H9 (cell line): ENCODE data around the gene BTRC. TPM values are rescaled to one million over a fixed set of nuclear protein-coding genes. Genes with fewer than 3 reads are reported as not detected.

ENCODE experiments used
- DNase-seq: peaks from one replicate; pipeline ENCODE4 v3.0.0-alpha.2; 2017
- H2AFZ ChIP-seq: one replicate; pipeline ENCODE4 v1.6.1; 2013; ENCODE audit warnings: mild to moderate bottlenecking, low read length, control low read depth, moderate library complexity
- H2AK5ac ChIP-seq: 2 replicates; pipeline ENCODE4 v1.6.1; 2013; ENCODE audit warnings: low read length, control low read depth, mixed read lengths; ENCODE audit not compliant: insufficient read length
- H2BK120ac ChIP-seq: one replicate; pipeline ENCODE4 v1.6.1; 2013; ENCODE audit warnings: low read depth, mild to moderate bottlenecking, low read length, control low read depth, inconsistent platforms; ENCODE audit not compliant: poor library complexity, severe bottlenecking
- H2BK12ac ChIP-seq: 2 replicates; pipeline ENCODE4 v1.6.1; 2013; ENCODE audit warnings: low read length, control low read depth, mixed read lengths, low read depth; ENCODE audit not compliant: insufficient read length
- H2BK15ac ChIP-seq: 2 replicates; pipeline ENCODE4 v1.6.1; 2013; ENCODE audit warnings: low read depth, low read length, control low read depth
- H2BK20ac ChIP-seq: one replicate; pipeline ENCODE4 v1.6.1; 2013; ENCODE audit warnings: low read depth, mild to moderate bottlenecking, low read length, control low read depth, inconsistent platforms; ENCODE audit not compliant: poor library complexity, severe bottlenecking
- H2BK5ac ChIP-seq: 2 replicates; pipeline ENCODE4 v1.6.1; 2013; ENCODE audit warnings: low read length, control low read depth, mixed read lengths; ENCODE audit not compliant: insufficient read length
- H3K14ac ChIP-seq: 2 replicates; pipeline ENCODE4 v1.6.1; 2013; ENCODE audit warnings: low read length, control low read depth; ENCODE audit not compliant: insufficient read depth
- H3K18ac ChIP-seq: 2 replicates; pipeline ENCODE4 v1.6.1; 2013; ENCODE audit warnings: low read depth, mild to moderate bottlenecking, mixed read lengths, low read length, control low read depth; ENCODE audit not compliant: insufficient read length
- H3K23ac ChIP-seq: 2 replicates; pipeline ENCODE4 v1.6.1; 2013; ENCODE audit warnings: low read length, control low read depth, mixed read lengths, low read depth; ENCODE audit not compliant: insufficient read length
- H3K23me2 ChIP-seq: 2 replicates; pipeline ENCODE4 v1.6.1; 2013; ENCODE audit warnings: low read depth, mild to moderate bottlenecking, mixed read lengths, low read length, control low read depth; ENCODE audit not compliant: insufficient read length, poor library complexity, severe bottlenecking
- H3K27ac ChIP-seq: 2 replicates; pipeline ENCODE4 v1.5.1; 2013; ENCODE audit warnings: low read length, control low read depth, mixed read lengths, low read depth; ENCODE audit not compliant: insufficient read length
- H3K27me3 ChIP-seq: 2 replicates; pipeline ENCODE4 v1.6.1; 2013; ENCODE audit warnings: low read length, control low read depth, inconsistent platforms; ENCODE audit not compliant: insufficient read depth
- H3K4ac ChIP-seq: 2 replicates; pipeline ENCODE4 v1.6.1; 2013; ENCODE audit warnings: low read depth, mild to moderate bottlenecking, control low read depth, inconsistent platforms, low read length, moderate library complexity
- H3K4me1 ChIP-seq: 2 replicates; pipeline ENCODE4 v1.6.1; 2013; ENCODE audit warnings: low read length, control low read depth, inconsistent platforms; ENCODE audit not compliant: insufficient read depth
- H3K4me2 ChIP-seq: 2 replicates; pipeline ENCODE4 v1.6.1; 2013; ENCODE audit warnings: low read length, control low read depth, mixed read lengths; ENCODE audit not compliant: insufficient read length, insufficient read depth
- H3K56ac ChIP-seq: 2 replicates; pipeline ENCODE4 v1.6.1; 2013; ENCODE audit warnings: low read depth, mild to moderate bottlenecking, mixed read lengths, low read length, control low read depth; ENCODE audit not compliant: insufficient read length
- H3K79me1 ChIP-seq: 2 replicates; pipeline ENCODE4 v1.6.1; 2013; ENCODE audit warnings: low read depth, mild to moderate bottlenecking, moderate library complexity, low read length, control low read depth, inconsistent platforms; ENCODE audit not compliant: insufficient read depth, poor library complexity, severe bottlenecking
- H3K79me2 ChIP-seq: 2 replicates; pipeline ENCODE4 v1.6.1; 2013; ENCODE audit warnings: low read length, control low read depth, inconsistent platforms; ENCODE audit not compliant: insufficient read depth
- H3K9ac ChIP-seq: 2 replicates; pipeline ENCODE4 v1.6.1; 2013; ENCODE audit warnings: low read length, control low read depth, mixed read lengths; ENCODE audit not compliant: insufficient read length; ENCODE audit errors: extremely low read depth
- H3K9me3 ChIP-seq: one replicate; pipeline ENCODE4 v1.6.1; 2013; ENCODE audit warnings: low read depth, low read length, inconsistent platforms; ENCODE audit not compliant: control insufficient read depth
- H3T11ph ChIP-seq: one replicate; pipeline ENCODE4 v1.6.1; 2013; ENCODE audit warnings: mild to moderate bottlenecking, low read length, control low read depth, inconsistent platforms
- H4K20me1 ChIP-seq: one replicate; pipeline ENCODE4 v1.6.1; 2013; ENCODE audit not compliant: control insufficient read depth, insufficient read length, insufficient read depth
- H4K5ac ChIP-seq: 2 replicates; pipeline ENCODE4 v1.6.1; 2013; ENCODE audit warnings: low read depth, mild to moderate bottlenecking, mixed read lengths, low read length, control low read depth; ENCODE audit not compliant: insufficient read length
- H4K8ac ChIP-seq: replicated peaks from 2 replicates; pipeline ENCODE4 v1.6.1; 2013; ENCODE audit warnings: low read length, control low read depth, mixed read lengths, low read depth; ENCODE audit not compliant: insufficient read length
- H4K91ac ChIP-seq: 2 replicates; pipeline ENCODE4 v1.6.1; 2013; ENCODE audit warnings: low read depth, mild to moderate bottlenecking, moderate library complexity, mixed read lengths, low read length, control low read depth; ENCODE audit not compliant: insufficient read length
- H3K27ac Mint-ChIP-seq, 3 experiments: 2 replicates in 2 of 3; 3 replicates in 1 of 3; pipeline ENCODE4 v1.8.0; 2020 to 2021; ENCODE audit warnings: mixed read lengths in 3 of 3, mild to moderate bottlenecking in 1 of 3, moderate library complexity in 1 of 3
- H3K27me3 Mint-ChIP-seq: 2 replicates; pipeline ENCODE4 v1.8.0; 2021; ENCODE audit warnings: low read depth, mild to moderate bottlenecking, moderate library complexity, mixed read lengths
- H3K36me3 Mint-ChIP-seq, 3 experiments: 2 replicates in 2 of 3; 3 replicates in 1 of 3; pipeline ENCODE4 v1.8.0; 2020 to 2021; ENCODE audit warnings: low read depth in 3 of 3, mixed read lengths in 3 of 3; ENCODE audit not compliant: insufficient read depth in 1 of 3
- H3K4me1 Mint-ChIP-seq, 2 experiments: 2 replicates each; pipeline ENCODE4 v1.8.0; 2020; ENCODE audit warnings: mixed read lengths in 2 of 2
- H3K4me3 Mint-ChIP-seq, 2 experiments: 2 replicates in 1 of 2; 3 replicates in 1 of 2; pipeline ENCODE4 v1.8.0; 2020 to 2021; ENCODE audit warnings: mild to moderate bottlenecking in 2 of 2, mixed read lengths in 2 of 2, moderate library complexity in 1 of 2
- H3K9me3 Mint-ChIP-seq, 2 experiments: 2 replicates in 1 of 2; 3 replicates in 1 of 2; pipeline ENCODE4 v1.8.0; 2020; ENCODE audit warnings: mild to moderate bottlenecking in 2 of 2, mixed read lengths in 2 of 2, moderate library complexity in 1 of 2
- CTCF ChIP-seq: fragments of 200-600 bp; sonication (generic); conservative IDR thresholded peaks from 3 replicates; pipeline ENCODE4 v1.8.0; 2021; ENCODE audit warnings: antibody characterized with exemption, mild to moderate bottlenecking
- WGBS: extraction: QIAGEN DNeasy Blood & Tissue Kit; methylation state at CpG from one replicate; pipeline ENCODE4 v1.1.7; 2013; ENCODE audit warnings: missing lambda C conversion rate, low lambda C conversion rate, mixed read lengths; ENCODE audit not compliant: insufficient read length; ENCODE audit errors: extremely low coverage; 5-methylcytosine and 5-hydroxymethylcytosine counted together
- total RNA-seq: library from RNA; stranded (reverse); gene quantifications from 2 replicates; pipeline ENCODE4 v1.2.1, GENCODE V29; 2021

The BTRC gene
- total RNA-seq, 1 experiment from 2014 or later, result 24.2 TPM

GRCh38 chr10:101492205-101492604, 138.2 kb downstream of the BTRC start:
- DNase-seq, result no peak
- H3K4me1 Mint-ChIP-seq, result peaks cover 38 to 39% of the 10 kb centered on the region in 2 experiments
- Histone ChIP-seq H2BK120ac (no peak overlapping the region), H3K14ac (no peak overlapping the region), H2AFZ (no peak overlapping the region), H3T11ph (no peak overlapping the region), H3K27me3 (no peaks in the 10 kb centered on the region), H3K23ac (no peak overlapping the region), H3K4me2 (no peak overlapping the region), H3K23me2 (no peaks in the 10 kb centered on the region), H3K79me1 (no peaks in the 10 kb centered on the region), H3K9me3 (no peaks in the 10 kb centered on the region), H3K27ac (no peak overlapping the region), H2BK12ac (no peak overlapping the region), H3K9ac (no peak overlapping the region), H2BK5ac (no peak overlapping the region), H3K56ac (no peak overlapping the region), H3K18ac (no peak overlapping the region), H3K79me2 (no peaks in the 10 kb centered on the region), H3K4me1 (peaks cover 7% of the 10 kb centered on the region; the same call in 1 of the 2 replicates), H4K8ac (no peak overlapping the region), H2BK20ac (no peak overlapping the region), H4K91ac (no peak overlapping the region), H2BK15ac (no peak overlapping the region), H4K5ac (no peak overlapping the region), H3K4ac (no peak overlapping the region), H4K20me1 (no peaks in the 10 kb centered on the region), H2AK5ac (no peak overlapping the region)
- H3K36me3 Mint-ChIP-seq, result no peaks in the 10 kb centered on the region
- no CpG with 5 or more reads among the region's 3 CpGs for WGBS
- H3K27ac Mint-ChIP-seq, result no peak overlapping the region
- no peaks in the 10 kb centered on the region for H3K27me3 Mint-ChIP-seq
- no peak for TF ChIP-seq CTCF
- no peak overlapping the region for H3K4me3 Mint-ChIP-seq
- no peaks in the 10 kb centered on the region for H3K9me3 Mint-ChIP-seq
